ENCODE data around the gene ZNF618.
A peak's percentile ranks its signal among the peaks of the same experiment; 100 is the strongest.

ZNF618 gene

DNA sequence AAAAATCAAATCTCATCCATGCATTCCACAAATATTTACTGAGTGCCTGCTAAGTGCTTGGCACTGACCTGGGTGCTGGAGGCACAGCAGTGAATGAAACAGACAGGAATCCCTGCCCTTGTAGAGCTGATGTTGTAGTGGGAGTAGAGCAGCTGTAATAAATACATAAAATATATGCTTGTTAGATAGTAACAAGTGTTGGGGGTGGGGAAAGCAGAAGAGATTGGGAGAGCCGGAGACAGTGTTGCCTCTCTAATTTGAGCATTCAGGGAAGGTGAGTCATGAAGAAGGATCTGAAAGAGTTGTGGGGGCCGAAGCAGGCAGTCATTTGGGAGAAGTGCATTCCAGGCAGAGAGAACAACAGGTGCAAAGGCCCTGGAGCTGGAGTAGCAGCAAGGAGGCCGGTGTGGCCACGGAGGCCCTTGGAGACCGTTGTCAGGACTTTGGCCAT lies 97.9 kb downstream of the ZNF618 start:
- no peak for DNase-seq (ENCODE audit: extremely low read depth, low read depth)
- TF ChIP-seq, protein P1, sequence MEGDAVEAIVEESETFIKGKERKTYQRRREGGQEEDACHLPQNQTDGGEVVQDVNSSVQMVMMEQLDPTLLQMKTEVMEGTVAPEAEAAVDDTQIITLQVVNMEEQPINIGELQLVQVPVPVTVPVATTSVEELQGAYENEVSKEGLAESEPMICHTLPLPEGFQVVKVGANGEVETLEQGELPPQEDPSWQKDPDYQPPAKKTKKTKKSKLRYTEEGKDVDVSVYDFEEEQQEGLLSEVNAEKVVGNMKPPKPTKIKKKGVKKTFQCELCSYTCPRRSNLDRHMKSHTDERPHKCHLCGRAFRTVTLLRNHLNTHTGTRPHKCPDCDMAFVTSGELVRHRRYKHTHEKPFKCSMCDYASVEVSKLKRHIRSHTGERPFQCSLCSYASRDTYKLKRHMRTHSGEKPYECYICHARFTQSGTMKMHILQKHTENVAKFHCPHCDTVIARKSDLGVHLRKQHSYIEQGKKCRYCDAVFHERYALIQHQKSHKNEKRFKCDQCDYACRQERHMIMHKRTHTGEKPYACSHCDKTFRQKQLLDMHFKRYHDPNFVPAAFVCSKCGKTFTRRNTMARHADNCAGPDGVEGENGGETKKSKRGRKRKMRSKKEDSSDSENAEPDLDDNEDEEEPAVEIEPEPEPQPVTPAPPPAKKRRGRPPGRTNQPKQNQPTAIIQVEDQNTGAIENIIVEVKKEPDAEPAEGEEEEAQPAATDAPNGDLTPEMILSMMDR (IDR thresholded peaks at IDR 0.05; ENCODE audit: low read depth, low read length, missing control alignments), result no peak
- no peak overlapping the region for H3K4me3 ChIP-seq (replicated peaks; ENCODE audit: low read depth, low read length)

DNA sequence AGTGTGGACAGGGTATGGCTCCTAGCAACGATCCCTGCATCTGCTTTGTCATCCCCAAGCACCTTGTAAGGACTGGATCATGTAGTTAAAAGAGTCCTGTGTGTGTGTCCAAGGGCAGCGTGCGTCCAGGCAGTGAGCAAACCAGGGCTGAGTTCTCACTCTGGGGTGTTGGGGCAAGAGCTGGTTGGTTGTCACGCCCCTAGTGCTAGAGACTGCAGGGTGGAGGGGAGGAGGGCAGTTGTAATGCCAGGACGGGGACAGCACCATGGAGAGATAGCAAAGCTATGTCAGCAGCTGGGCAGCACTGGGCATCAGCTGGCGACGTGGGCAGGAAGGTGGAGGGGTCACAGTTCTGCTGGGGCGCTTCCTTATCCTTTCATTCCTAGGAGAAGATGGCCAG lies 100.8 kb downstream of the ZNF618 start:
- H3K4me3 ChIP-seq (replicated peaks; ENCODE audit: low read depth, low read length), result no peak overlapping the region
- TF ChIP-seq, protein P1 (IDR thresholded peaks at IDR 0.05; ENCODE audit: low read depth, low read length, missing control alignments), result no peak
- no peak for DNase-seq (ENCODE audit: extremely low read depth, low read depth)

DNA sequence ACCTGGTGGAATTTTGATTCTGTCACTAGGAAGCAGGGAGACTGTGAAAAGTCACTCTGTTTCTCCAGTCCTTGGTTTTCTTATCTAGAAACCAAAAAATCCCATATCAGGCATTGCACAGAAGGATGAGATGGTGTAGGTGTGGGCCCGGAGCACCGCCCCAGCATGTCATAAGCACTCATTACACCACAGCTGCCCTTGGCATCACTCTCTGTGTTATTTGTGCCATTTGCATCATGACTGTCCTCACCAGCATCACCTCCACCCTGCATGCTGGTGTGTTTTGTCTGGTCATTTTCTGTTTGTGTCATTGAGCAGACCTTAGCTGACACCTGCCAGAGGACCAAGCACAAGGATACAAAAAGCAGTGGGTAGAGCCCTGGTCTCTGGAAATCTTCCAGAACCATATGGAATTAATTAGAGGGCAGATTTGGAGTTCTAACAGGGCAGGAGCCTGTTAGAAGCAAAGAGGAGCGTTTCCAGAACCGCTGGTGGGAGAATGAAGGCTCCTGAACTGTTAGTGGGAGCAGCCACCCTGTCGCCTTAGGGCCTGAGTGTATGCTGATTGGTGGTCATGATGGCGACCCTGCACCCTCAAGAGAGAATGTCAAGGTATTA lies 102.7 kb downstream of the ZNF618 start:
- TF ChIP-seq, protein P1 (IDR thresholded peaks at IDR 0.05; ENCODE audit: low read depth, low read length, missing control alignments), result no peak
- no peak overlapping the region for H3K4me3 ChIP-seq (replicated peaks; ENCODE audit: low read depth, low read length)
- DNase-seq (ENCODE audit: extremely low read depth, low read depth), result peak; percentile 38

DNA sequence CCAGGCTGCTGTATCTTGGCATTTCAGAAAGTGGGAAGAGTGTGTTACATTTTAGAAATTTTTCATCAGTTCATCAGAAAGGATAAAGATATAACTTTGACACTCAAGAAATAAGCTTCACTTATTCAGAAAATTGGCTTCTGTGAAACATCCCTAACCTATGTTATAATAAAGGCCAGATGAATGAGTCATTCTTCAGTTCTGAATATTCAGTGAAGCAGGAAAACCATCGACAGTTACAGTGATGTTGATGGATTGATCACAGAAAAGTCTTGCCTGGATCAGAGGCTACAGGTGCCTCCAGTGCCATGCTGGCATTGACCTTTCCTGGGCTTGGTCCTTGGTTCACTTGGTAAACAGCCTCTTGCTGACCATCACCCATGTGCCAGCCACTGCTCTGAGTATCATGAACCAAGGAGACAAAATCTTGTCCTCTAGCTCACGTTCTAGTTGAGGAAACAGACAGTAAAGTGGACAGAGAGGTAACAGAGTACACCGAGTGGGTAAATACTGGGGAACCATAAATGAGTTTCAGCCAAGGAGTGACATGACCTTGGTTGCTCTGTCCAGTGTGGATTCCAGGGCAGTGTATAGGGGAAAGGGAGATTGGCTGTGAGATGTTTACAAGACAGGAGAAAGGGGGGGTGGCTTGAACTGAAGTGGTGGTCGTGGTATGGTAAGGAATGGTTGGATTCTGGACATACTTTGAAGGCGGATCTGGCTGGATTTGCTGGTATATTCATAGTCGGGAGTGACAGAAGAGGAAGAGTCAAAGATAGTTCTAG lies 103.4 kb downstream of the ZNF618 start:
- DNase-seq (ENCODE audit: extremely low read depth, low read depth), result no peak
- no peak overlapping the region for H3K4me3 ChIP-seq (replicated peaks; ENCODE audit: low read depth, low read length)
- TF ChIP-seq, protein P1 (IDR thresholded peaks at IDR 0.05; ENCODE audit: low read depth, low read length, missing control alignments), result no peak

DNA sequence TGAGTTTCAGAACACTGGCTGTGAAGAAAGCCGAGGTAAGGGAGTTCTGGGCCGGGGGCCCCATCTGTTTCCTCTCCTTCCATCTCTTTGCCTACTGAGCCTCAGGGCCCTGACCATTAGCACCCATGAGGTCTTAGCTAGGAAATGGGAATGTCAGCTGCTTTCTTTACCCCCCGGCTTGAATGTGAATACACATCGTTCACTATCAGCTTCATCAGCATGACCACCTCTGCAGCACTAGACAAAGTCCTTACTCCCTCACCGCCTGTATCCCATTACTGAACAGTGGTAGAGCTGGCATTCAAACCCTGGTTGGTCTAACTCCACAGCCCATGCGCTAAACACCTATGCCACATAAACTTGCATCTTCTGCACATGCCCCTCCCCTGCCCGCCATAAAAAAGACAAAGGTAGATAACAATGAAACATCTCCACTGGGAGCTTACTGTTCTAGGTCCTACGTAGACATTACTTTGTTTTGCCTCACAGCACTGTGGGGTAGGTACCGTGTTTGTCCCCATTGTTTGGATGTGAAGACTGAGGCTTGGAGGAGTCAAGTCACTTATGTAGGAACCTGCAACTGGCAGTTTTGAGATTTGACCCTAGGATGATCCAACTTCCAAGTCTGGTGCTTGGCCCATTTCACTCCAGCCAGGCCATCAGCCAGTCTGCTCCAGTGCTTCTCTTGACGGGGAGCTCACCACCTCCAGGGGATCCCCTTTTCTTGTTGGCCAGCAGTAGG lies 108.7 kb downstream of the ZNF618 start:
- no peak overlapping the region for H3K4me3 ChIP-seq (replicated peaks; ENCODE audit: low read depth, low read length)
- TF ChIP-seq, protein P1 (IDR thresholded peaks at IDR 0.05; ENCODE audit: low read depth, low read length, missing control alignments), result no peak
- DNase-seq (ENCODE audit: extremely low read depth, low read depth), result no peak

DNA sequence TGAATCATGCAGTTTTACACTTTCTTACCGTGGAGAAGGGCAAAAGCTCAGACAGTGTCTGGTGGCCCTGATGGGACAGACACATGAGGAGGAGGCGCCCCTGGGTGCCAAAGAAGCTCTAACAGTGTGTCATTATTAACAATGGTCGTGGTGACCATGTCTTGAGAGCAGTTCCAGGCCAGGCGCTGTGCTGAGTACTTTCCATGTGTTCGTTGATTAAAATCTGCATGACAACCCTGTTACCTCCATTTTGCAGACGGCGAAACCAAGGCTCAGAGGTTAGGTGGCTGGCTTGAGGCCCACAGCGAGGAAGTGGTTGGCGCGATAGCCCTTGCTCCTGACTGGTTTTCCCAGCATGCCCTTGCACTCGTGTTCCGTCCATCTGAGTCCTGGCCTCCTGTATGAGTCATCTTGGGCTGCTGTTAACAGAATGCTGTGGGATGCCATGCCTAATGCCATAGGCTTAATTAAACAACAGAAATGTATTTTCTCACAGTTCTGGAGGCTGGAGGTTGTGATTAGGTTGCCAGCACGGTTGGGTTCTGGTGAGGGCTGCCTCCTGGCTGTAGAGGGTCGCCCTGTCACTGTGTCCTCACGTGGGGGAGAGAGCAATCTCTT lies 110.0 kb downstream of the ZNF618 start:
- TF ChIP-seq, protein P1 (IDR thresholded peaks at IDR 0.05; ENCODE audit: low read depth, low read length, missing control alignments), result no peak
- DNase-seq (ENCODE audit: extremely low read depth, low read depth), result no peak
- H3K4me3 ChIP-seq (replicated peaks; ENCODE audit: low read depth, low read length), result no peak overlapping the region
